ENCODE measurements around the gene CDH15.
"Not testable (repeated sequence)": the region's sequence is repeated elsewhere in the genome, so short reads cannot be mapped to it uniquely, and the experiment has no call there.

CDH15 gene

DNA sequence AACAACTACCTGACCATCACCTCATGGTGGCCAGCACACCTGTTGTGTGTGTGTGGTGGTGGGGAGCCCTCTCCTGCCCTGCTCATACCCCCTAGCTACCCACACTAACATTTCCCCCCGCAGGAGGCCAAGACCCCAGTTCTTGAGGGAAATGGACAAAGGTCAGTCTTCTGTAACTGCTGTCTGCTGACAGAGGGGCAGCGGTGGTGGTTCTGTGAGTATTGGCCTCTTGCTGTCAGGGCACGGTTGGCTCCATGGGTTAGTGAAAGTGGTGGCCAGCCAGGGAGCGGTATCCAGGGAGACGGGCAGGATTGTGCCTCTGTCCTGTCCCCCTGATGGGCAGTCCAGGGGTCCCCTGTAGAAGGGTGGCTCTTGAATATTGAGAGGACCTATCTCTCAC, 72.1 kb downstream of the CDH15 start:
- DNase-seq = no peak

DNA sequence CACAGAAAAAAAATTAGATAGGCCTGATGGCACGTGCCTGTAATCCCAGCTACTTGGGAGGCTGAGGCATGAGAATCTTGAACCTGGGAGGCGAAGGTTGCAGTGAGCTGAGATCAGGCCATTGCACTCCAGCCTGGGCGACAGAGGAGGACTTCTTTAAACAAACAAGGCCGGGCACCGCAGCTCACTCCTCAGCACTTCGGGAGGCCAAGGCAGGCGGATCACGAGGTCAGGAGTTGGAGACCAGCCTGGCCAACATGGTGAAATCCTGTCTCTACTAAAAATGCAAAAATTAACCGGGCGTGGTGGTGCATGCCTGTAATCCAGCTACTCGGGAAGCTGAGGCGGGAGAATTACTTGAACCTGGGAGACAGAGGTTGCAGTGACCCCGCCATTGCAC, 72.7 kb downstream of the CDH15 start:
- not testable (repeated sequence) for DNase-seq

DNA sequence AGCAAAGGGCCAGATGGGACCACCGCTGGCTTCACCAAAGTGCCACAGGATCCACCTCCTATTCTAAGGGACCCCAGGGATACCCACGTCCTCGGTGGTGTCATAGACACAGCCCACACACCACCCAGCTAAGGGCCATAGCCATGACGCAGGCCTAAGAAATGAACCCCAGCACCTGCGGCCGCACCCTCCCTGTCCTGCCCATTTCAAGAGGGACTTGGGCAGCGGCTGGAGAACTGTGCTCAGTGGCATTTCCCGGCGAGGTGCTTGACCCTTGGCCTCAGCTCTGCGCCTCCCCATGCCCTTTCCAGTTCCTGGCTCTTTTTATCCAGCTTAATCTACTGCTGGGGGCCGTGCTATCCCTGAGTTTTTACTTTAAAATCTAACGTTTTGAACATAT, 73.2 kb downstream of the CDH15 start:
- no peak for DNase-seq
